OCI-M2 (cell line): ENCODE results near the gene MGAT4A.
"Not testable (repeated sequence)": the region's sequence is repeated elsewhere in the genome, so short reads cannot be mapped to it uniquely, and the experiment has no call there.

Source experiments
- DNase-seq: peaks from one replicate; lab custom pipeline; 2025; ENCODE audit not compliant: unreplicated experiment; lab: John Stamatoyannopoulos, UW

MGAT4A gene

DNA sequence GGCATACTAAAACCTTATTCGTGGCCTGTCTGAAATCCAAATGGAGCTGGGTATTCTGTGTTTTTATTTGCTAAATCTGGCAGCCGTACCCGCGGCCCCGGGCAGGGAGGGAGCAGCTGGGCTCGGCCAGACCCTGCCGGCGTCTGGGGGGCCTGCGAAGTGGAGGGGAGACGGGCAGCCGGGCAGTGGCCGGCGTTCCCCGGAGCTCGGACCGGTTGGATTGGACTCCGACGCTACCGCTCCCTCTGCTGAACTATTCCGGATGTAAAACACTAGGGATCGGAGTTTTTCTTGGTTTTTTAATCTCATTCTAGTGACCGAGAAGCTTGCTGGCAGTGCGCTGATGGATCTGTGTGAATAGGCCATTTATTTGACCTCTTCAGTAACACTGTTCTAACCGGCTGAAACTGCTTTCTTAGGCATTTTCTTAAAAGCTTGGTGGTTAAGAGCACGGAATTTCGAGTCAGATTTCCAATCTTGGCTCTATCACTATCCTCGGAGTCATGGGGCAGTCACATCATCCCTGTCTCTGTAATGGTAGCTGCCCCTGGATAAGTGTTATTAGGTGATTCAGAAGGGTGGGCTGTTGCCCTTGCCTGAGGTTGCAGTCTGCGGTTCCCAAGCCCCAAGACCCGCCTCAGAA is 121.8 kb downstream of the MGAT4A start:
- DNase-seq: no peak

- peak; percentile 14 for DNase-seq
Measured at GRCh38 chr2:98608116-98608961, 122.6 kb downstream of the MGAT4A start, which contains the start of the genes COA5 and UNC50. TSS of gene COA5 (minus strand) at chr2:98608512. CDS start at chr2:98608405, 107 bp downstream. TSS of gene UNC50 (plus strand) at chr2:98608589. CDS start at chr2:98609760, 1,171 bp downstream.

- no peak for DNase-seq
Measured at GRCh38 chr2:98607741-98608115, 123.2 kb downstream of the MGAT4A start.

GRCh38 chr2:98607104-98607503 is 123.8 kb downstream of the MGAT4A start:
- DNase-seq: no peak

- DNase-seq: no peak
Measured at GRCh38 chr2:98606431-98606830, 124.5 kb downstream of the MGAT4A start.

- DNase-seq: no peak
Measured at GRCh38 chr2:98605076-98605475, 125.9 kb downstream of the MGAT4A start.

GRCh38 chr2:98604547-98604946 is 126.4 kb downstream of the MGAT4A start:
- DNase-seq: no peak

DNA sequence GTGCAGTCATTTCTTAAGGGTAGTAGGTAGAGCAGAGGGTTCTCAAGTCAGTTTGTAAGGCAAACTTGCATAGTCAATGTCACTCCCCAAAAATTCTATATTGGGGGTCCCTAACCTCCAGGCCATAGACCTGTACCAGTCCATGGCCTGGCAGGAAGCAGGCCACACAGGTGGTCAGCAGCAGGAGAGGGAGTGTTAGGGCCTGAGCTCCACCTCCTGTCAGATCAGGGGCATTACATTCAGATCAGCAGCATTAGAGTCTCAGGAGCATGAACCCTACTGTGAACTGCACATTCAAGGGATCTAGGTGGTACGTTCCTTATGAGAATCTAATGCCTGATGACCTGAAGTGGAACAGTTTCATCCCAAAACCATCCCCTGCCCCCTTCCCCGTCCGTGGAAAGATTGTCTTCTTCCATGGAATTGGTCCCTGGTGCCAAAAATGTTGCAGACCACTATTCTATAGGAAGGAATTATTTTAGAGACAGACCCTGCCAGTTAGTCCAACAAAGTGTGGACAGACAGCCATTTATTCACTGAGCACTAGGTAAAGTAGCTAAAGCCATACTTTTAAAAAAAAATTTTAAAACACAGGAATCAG is 129.3 kb downstream of the MGAT4A start:
- DNase-seq: no peak

DNA sequence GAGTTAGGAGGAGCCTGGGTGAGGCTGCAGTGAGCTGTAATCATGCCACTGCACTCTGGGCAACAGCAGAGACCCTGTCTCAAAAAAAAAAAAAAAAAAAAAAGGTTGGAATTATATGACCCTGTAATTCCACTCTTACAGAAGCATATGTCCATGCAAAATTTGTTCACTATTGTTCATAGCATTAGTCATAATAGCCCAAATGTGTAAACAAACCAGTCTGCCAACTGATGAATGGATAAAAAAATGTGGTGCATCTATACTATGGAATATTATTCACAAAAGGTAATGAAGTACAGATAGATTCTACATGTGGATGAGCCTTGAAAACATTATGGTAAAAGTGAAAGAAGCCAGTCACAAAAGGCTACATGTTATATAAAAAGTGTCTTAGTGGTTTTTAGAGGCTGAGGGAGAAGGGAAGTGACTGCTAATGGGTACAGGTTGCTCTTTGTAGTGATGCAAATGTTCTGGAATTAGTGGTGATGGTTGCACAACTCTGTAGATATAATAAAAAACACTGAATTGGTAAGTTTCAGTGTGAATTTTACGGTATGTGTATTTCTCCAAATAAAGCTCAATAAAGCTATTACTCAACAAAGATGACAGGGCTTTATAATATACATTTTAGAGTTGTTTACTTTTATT is 132.0 kb downstream of the MGAT4A start:
- DNase-seq: no peak

DNA sequence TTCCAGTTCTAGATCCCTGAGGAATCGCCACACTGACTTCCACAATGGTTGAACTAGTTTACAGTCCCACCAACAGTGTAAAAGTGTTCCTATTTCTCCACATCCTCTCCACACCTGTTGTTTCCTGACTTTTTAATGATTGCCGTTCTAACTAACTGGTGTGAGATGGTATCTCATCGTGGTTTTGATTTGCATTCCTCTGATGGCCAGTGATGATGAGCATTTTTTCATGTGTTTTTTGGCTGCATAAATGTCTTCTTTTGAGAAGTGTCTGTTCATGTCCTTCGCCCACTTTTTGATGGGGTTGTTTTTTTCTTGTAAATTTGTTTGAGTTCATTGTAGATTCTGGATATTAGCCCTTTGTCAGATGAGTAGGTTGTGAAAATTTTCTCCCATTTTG is 136.3 kb downstream of the MGAT4A start:
- DNase-seq: not testable (repeated sequence)

DNA sequence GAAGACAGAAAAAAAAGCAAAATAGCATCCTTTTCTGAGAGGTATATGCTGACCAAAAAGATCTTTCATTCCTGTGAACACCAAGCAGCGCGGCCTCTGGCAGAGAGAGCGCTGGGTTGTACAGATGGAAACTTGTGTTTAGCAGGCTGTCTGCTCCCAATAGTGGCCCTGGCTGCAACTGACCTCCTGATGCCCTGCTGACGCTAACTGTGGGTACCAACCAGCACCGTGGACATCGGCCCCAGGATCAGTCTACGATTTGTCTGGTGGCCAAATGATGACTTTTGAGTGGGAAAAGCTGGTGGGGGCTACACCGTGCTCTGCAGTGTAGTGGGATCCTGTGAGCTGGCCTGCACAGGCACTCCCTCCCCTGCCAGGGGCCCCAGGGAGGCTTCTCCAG is 138.4 kb downstream of the MGAT4A start:
- DNase-seq: no peak

DNA sequence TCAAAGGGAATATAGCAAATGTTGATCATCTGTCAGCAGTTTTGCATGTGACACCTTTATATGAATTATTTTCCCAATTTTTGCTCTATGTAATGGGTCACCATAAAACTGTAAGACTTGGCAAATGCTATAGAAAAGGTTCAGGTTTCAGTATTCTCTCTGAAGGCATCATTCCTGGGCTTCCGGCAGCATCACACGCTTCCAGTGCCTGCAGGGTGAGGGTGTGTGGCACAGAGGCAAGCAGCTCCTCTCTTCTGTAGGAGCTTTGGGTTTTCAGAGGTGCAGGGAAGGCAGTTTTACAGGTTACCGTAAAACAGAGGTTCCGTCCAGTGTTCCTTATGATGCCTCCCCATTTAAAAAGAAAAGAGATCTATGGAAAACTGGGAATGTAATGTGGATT is 141.4 kb downstream of the MGAT4A start:
- DNase-seq: no peak

DNA sequence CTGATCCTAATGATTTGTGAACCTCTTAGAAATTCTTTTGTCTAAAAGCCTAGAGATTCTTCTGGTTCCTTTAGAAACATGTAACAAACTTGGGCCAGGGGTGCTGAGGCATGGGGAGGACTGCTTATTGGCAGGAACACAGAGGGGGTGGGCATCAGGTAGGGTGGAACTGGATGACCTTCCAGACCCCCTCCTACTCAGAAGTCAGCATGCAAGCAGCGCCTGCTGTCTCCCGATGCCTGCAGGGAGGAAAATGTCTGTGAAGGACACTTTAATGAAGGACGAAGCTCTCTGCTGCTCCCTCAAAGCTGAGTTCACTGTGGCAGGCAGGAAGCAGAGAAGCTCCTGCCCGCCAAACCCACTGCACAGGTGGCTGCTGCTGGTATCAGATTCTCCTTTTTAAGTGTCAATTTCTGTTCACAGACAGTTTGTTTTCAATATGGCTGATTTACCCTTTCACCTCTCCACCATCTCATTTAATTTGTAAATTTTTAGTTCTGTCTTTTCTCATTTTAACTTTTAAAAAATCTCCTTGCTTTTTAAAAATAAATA is 142.0 kb downstream of the MGAT4A start:
- DNase-seq: no peak

- no peak for DNase-seq
Measured at GRCh38 chr2:98586551-98587140, 144.3 kb downstream of the MGAT4A start.

DNA sequence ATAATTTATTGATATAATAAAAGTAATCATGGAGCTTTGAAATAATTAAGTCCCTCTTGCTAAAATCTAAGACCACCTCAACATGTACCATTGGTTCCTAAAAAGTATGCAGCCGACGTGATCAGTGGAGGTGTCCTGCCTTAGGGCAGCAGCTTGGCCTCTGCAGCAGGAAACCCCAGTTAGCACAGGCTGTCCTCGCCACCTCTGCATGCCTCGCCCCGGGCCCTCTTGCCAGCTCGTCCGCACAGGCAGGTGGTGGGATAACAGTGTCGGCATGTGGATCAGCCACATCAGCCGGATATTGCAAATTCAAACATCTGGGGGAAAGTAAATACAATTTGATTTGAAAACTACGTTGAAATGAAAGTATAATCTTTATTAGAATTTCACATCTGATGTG is 145.5 kb downstream of the MGAT4A start:
- DNase-seq: no peak

- no peak for DNase-seq
Measured at GRCh38 chr2:98583816-98584618, 146.9 kb downstream of the MGAT4A start.

GRCh38 chr2:98583276-98583675 is 147.7 kb downstream of the MGAT4A start:
- no peak for DNase-seq

DNA sequence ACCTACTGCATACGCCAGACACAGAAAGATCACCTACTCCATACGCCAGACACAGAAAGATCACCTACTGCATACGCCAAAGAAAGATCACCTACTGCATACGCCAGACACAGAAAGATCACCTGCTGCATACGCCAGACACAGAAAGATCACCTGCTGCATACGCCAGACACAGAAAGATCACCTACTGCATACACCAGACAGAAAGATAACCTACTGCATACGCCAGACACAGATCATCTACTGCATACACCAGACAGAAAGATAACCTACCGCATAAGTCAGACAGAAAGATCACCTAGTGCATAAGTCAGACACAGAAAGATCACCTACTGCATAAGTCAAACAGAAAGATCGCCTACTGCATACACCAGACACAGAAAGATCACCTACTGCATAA is 148.4 kb downstream of the MGAT4A start:
- no peak for DNase-seq

DNA sequence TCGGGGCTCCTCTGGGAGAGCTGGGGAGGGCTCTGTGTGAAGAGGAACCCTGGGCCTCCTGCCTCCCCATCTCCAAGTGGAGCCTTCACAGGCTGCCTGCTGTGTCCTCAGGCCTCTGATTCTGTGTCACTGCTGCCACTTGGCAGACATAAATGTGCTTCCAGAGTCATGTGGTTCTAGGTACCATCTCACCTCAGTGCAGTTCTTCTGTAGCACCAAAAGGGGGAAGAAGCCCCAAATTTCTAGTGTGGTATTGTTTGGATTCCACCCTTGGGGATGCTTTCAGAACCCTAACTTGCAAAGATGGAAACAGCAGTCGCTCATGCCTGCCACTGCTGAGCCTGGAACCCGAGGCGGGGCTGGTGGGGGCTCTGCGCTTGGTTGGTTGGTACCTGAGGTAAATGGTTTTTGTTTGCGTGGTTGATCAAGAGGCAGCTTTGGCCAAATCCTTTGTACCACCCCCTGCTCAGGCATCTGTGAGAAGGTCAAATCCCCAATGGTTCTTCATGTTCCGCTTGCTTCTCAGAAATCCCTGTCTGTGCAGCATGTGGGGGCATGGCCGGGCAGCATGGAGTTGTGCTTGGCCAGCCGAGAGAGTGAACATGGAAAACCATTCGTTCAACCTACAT is 150.2 kb downstream of the MGAT4A start:
- DNase-seq: no peak

DNA sequence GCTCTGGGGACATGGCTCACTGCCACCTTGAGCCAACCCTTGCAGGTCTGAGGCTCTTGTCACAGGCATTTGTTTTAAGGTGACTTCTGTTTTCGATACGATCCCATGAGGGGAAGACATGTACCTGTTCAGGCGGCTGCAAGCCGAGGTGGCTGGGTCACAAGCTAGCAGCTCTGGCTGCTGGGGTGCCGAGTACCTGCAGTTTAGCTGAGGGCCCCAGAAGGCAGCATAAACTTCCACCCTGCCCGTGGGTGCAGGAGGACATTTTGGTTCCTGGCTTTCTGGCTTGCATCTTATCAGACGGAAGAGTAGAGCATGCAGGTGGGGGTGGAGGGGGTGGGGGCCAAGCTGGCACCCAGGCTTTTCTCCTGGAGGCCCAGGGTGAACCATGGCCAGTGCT is 151.0 kb downstream of the MGAT4A start:
- no peak for DNase-seq
